Cardiac muscle cell (in vitro differentiated cells and primary cell): ENCODE data around the gene BIVM. TPM values are rescaled to one million over a fixed set of nuclear protein-coding genes. Genes with fewer than 3 reads are reported as not detected.

Experiments used
- DNase-seq, 2 donors: peaks; one replicate each; pipeline versions ENCODE4 v3.0.0 to v3.0.0-alpha.2; 2010 to 2017; ENCODE audit warnings: low read depth in 1 of 2, low spot score in 1 of 2
- H3K27ac ChIP-seq: fragments of 200-600 bp; sonication (generic); 2 replicates; pipeline ENCODE4 v1.5.1; 2016
- H3K27me3 ChIP-seq: fragments of 200-600 bp; sonication (generic); 2 replicates; pipeline ENCODE4 v1.6.0; 2016; ENCODE audit warnings: control low read depth
- H3K36me3 ChIP-seq: fragments of 200-600 bp; sonication (generic); 2 replicates; pipeline ENCODE4 v1.5.1; 2016; ENCODE audit warnings: control low read depth
- H3K4me1 ChIP-seq: fragments of 200-600 bp; sonication (generic); 2 replicates; pipeline ENCODE4 v1.8.1; 2017; ENCODE audit warnings: low read depth, mild to moderate bottlenecking, mixed run types
- H3K4me3 ChIP-seq: fragments of 200-600 bp; sonication (generic); 2 replicates; pipeline ENCODE4 v1.5.1; 2016; ENCODE audit warnings: mild to moderate bottlenecking
- H3K9me3 ChIP-seq: fragments of 200-600 bp; sonication (generic); 2 replicates; pipeline ENCODE4 v1.5.1; 2017; ENCODE audit warnings: low read depth, mild to moderate bottlenecking, control low read depth
- polyA plus RNA-seq: library from polyadenylated mRNA; unstranded; fragments of >200 nt; fragmentation: Nextera tagmentation; extraction: Ambion mirVana; gene quantifications from 2 replicates; pipeline ENCODE4 v1.2.1, GENCODE V29; 2016
- total RNA-seq: library from RNA; depleted of rRNA; stranded (reverse); fragments of >200 nt; gene quantifications from 2 replicates; pipeline ENCODE4 v1.2.3, GENCODE V29; 2016
- TF ChIP-seq, protein P1 (sequence below): IDR thresholded peaks from 2 replicates; pipeline ENCODE4 v1.5.1; 2012; ENCODE audit warnings: low read depth, mild to moderate bottlenecking, low read length

BIVM gene
- total and polyA plus RNA-seq, 2 experiments from 2014 or later = 14.7 to 16.1 TPM

- Histone ChIP-seq H3K4me1 (peaks cover 11% of the 10 kb centered on the region), H3K9me3 (no peaks in the 10 kb centered on the region), H3K36me3 (peaks cover 56% of the 10 kb centered on the region), H3K27ac (no peak overlapping the region), H3K27me3 (no peaks in the 10 kb centered on the region), H3K4me3 (no peak overlapping the region)
- DNase-seq = peak; percentile 80 to 82
- TF ChIP-seq, protein P1, sequence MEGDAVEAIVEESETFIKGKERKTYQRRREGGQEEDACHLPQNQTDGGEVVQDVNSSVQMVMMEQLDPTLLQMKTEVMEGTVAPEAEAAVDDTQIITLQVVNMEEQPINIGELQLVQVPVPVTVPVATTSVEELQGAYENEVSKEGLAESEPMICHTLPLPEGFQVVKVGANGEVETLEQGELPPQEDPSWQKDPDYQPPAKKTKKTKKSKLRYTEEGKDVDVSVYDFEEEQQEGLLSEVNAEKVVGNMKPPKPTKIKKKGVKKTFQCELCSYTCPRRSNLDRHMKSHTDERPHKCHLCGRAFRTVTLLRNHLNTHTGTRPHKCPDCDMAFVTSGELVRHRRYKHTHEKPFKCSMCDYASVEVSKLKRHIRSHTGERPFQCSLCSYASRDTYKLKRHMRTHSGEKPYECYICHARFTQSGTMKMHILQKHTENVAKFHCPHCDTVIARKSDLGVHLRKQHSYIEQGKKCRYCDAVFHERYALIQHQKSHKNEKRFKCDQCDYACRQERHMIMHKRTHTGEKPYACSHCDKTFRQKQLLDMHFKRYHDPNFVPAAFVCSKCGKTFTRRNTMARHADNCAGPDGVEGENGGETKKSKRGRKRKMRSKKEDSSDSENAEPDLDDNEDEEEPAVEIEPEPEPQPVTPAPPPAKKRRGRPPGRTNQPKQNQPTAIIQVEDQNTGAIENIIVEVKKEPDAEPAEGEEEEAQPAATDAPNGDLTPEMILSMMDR = peak; percentile 75
These were observed 71.9 kb downstream of the BIVM start for GRCh38 chr13:102870677-102871415.

DNA sequence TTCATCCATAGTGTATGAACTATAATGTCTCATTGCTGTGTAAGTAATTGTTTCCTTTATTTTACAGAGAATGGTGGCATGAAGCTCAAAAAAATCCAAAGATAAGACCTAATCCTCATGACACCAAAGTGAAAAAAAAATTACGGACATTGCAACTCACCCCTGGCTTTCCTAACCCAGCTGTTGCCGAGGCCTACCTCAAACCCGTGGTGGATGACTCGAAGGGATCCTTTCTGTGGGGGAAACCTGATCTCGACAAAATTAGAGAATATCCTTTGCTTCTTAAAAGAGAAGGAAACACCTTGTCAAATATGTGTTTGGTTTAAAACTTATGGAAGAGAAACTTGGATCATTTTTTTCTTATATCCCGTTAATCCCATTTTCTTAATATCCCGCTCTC lies 73.2 kb downstream of the BIVM start:
- Histone ChIP-seq H3K9me3 (no peaks in the 10 kb centered on the region), H3K36me3 (peaks cover 51% of the 10 kb centered on the region), H3K4me1 (peaks cover 11% of the 10 kb centered on the region), H3K4me3 (no peak overlapping the region), H3K27ac (no peak overlapping the region), H3K27me3 (no peaks in the 10 kb centered on the region)
- TF ChIP-seq, protein P1 = no peak
- no peak for DNase-seq

- peaks cover 49% of the 10 kb centered on the region for H3K36me3 ChIP-seq
- TF ChIP-seq, protein P1 = no peak
These were observed 73.6 kb downstream of the BIVM start for GRCh38 chr13:102872531-102872930.

GRCh38 chr13:102873653-102874052 lies 74.7 kb downstream of the BIVM start:
- peak in 1 of 2 donors; percentile 26 for DNase-seq
- Histone ChIP-seq H3K9me3 (no peaks in the 10 kb centered on the region), H3K36me3 (peaks cover 43% of the 10 kb centered on the region), H3K4me3 (no peak overlapping the region), H3K27ac (no peak overlapping the region), H3K4me1 (peaks cover 11% of the 10 kb centered on the region), H3K27me3 (no peaks in the 10 kb centered on the region)
- TF ChIP-seq, protein P1 = no peak

More at GRCh38 chr13:102872531-102872930, 73.6 kb downstream of the BIVM start:
- Histone ChIP-seq H3K4me3 (no peak overlapping the region), H3K27me3 (no peaks in the 10 kb centered on the region), H3K27ac (no peak overlapping the region), H3K4me1 (peaks cover 11% of the 10 kb centered on the region), H3K9me3 (no peaks in the 10 kb centered on the region)
- no peak for DNase-seq

- H3K27me3 ChIP-seq = no peaks in the 10 kb centered on the region
- TF ChIP-seq, protein P1 = no peak
- peaks cover 3% of the 10 kb centered on the region for H3K4me1 ChIP-seq
- no peak for DNase-seq
- H3K27ac ChIP-seq = no peak overlapping the region
- H3K36me3 ChIP-seq = peaks cover 39% of the 10 kb centered on the region
- H3K9me3 ChIP-seq = no peaks in the 10 kb centered on the region
- H3K4me3 ChIP-seq = no peak overlapping the region
These were observed 76.3 kb downstream of the BIVM start for GRCh38 chr13:102875256-102875655.
